Non-pigmented ciliary epithelial cell (primary cell): ENCODE measurements around the gene DOHH.

ENCODE experiments used
- DNase-seq: peaks from one replicate; pipeline ENCODE4 v3.0.0-alpha.2; 2010; ENCODE audit warnings: low read depth

The DOHH gene

GRCh38 chr19:3503036-3503572 lies 2.6 kb upstream of the DOHH start:
- DNase-seq, result no peak

GRCh38 chr19:3501780-3502179 lies 1.3 kb upstream of the DOHH start:
- DNase-seq, result no peak

- DNase-seq, result no peak
These were observed 591 bp downstream of the DOHH start for GRCh38 chr19:3499738-3500428.

GRCh38 chr19:3497757-3498520 lies 2.5 kb downstream of the DOHH start:
- no peak for DNase-seq

GRCh38 chr19:3496392-3497273 lies 3.8 kb downstream of the DOHH start:
- no peak for DNase-seq

- no peak for DNase-seq
These were observed 5.9 kb downstream of the DOHH start for GRCh38 chr19:3494559-3494958.

GRCh38 chr19:3494051-3494450 lies 6.4 kb downstream of the DOHH start:
- no peak for DNase-seq

GRCh38 chr19:3493651-3494050 lies 6.8 kb downstream of the DOHH start:
- DNase-seq, result no peak

GRCh38 chr19:3492919-3493318 lies 7.6 kb downstream of the DOHH start:
- no peak for DNase-seq

GRCh38 chr19:3492131-3492839 lies 8.2 kb downstream of the DOHH start:
- no peak for DNase-seq

- DNase-seq, result no peak
These were observed 8.9 kb downstream of the DOHH start for GRCh38 chr19:3491396-3492119.

GRCh38 chr19:3483226-3483628 lies 17.2 kb downstream of the DOHH start, which contains the start of gene SMIM44:
Gene SMIM44, minus strand, starts transcription at chr19:3483441. Its CDS starts 38 bp downstream, at chr19:3483403.
- DNase-seq, result no peak

- DNase-seq, result no peak
These were observed 17.8 kb downstream of the DOHH start for GRCh38 chr19:3482507-3483225.

- DNase-seq, result no peak
These were observed 19.0 kb downstream of the DOHH start for GRCh38 chr19:3481241-3482090.

GRCh38 chr19:3480383-3481091 lies 19.9 kb downstream of the DOHH start, which contains the start of gene SMIM24:
Gene SMIM24, minus strand, starts transcription at chr19:3480525. Its CDS starts 62 bp downstream, at chr19:3480463.
- no peak for DNase-seq

GRCh38 chr19:3479834-3480215 lies 20.6 kb downstream of the DOHH start:
- no peak for DNase-seq

GRCh38 chr19:3479177-3479833 lies 21.2 kb downstream of the DOHH start:
- no peak for DNase-seq
